GM12878 (cell line): ENCODE results near the gene SEC14L6.
"Not testable (repeated sequence)": the region's sequence is repeated elsewhere in the genome, so short reads cannot be mapped to it uniquely, and the experiment has no call there.

Experiments
- EP300 ChIP-seq, 2 experiments: fragments of 150-350 bp in 1 of 2; IDR thresholded peaks; 2 replicates each; pipeline ENCODE4 v1.6.1; 2011 to 2012; ENCODE audit warnings: low read depth in 2 of 2, low read length in 2 of 2, borderline replicate concordance in 1 of 2, improper control_type of control experiment in 1 of 2, inconsistent platforms in 1 of 2; ENCODE audit not compliant: control insufficient read depth in 1 of 2
- MXI1 ChIP-seq: fragments of 150-350 bp; IDR thresholded peaks from 2 replicates; pipeline ENCODE4 v1.6.1; 2011; ENCODE audit warnings: low read depth, mild to moderate bottlenecking, inconsistent platforms, low read length, improper control_type of control experiment
- NRF1 ChIP-seq: conservative IDR thresholded peaks from 2 replicates; pipeline ENCODE4 v1.6.1; 2011; ENCODE audit warnings: mild to moderate bottlenecking, low read depth, low read length, improper control_type of control experiment

DNA sequence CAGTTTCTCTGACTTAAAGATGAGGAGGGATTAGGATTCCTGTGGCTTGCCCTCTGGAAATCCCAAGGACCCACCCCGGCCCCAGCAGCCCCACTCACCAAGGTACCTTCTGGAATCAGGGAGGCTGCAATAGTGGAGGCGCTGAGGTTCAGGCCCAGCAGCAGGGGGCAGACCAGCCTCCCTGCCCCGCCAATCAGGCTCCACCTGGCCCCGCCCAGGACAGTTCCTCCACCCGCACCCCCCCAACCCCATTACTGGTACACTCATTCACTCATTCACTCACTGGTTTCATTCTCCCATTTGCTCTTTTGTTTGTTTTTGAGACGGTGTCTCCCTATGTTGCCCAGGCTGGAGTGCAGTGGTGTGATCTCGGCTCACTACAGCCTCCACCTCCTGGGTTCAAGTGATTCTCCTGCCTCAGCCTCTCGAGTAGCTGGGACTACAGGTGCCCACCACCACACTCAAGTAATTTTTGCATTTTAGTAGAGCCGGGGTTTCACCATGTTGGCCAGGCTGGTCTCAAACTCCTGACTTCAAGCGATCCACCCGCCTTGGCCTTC is 14.2 kb upstream of the SEC14L6 start:
- TF ChIP-seq MXI1; NRF1; EP300 (IDR thresholded peaks at IDR 0.05; ENCODE audit: borderline replicate concordance in 1 of 2, control insufficient read depth in 1 of 2, low read depth in 2 of 2, low read length in 2 of 2): not testable (repeated sequence)
